Ishikawa (cell line): ENCODE data around the gene TYMP.

Source experiments
- EGR1 ChIP-seq: IDR thresholded peaks from 2 replicates; pipeline ENCODE4 v1.6.1; 2012
- FOXM1 ChIP-seq: IDR thresholded peaks from 2 replicates; pipeline ENCODE4 v1.6.1; 2012; ENCODE audit warnings: low read depth, borderline replicate concordance
- TF ChIP-seq, protein P1 (sequence below): IDR thresholded peaks from 2 replicates; pipeline ENCODE4 v1.6.1; 2012
- TF ChIP-seq, protein P2 (sequence below): IDR thresholded peaks from 2 replicates; pipeline ENCODE4 v1.6.1; 2012; ENCODE audit warnings: low read depth, mild to moderate bottlenecking

GRCh38 chr22:50489363-50490243 is 40.2 kb downstream of the TYMP start:
- TF ChIP-seq, protein P1, sequence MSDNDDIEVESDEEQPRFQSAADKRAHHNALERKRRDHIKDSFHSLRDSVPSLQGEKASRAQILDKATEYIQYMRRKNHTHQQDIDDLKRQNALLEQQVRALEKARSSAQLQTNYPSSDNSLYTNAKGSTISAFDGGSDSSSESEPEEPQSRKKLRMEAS: no peak
- TF ChIP-seq EGR1: no peak
- TF ChIP-seq FOXM1: no peak
- TF ChIP-seq, protein P2, sequence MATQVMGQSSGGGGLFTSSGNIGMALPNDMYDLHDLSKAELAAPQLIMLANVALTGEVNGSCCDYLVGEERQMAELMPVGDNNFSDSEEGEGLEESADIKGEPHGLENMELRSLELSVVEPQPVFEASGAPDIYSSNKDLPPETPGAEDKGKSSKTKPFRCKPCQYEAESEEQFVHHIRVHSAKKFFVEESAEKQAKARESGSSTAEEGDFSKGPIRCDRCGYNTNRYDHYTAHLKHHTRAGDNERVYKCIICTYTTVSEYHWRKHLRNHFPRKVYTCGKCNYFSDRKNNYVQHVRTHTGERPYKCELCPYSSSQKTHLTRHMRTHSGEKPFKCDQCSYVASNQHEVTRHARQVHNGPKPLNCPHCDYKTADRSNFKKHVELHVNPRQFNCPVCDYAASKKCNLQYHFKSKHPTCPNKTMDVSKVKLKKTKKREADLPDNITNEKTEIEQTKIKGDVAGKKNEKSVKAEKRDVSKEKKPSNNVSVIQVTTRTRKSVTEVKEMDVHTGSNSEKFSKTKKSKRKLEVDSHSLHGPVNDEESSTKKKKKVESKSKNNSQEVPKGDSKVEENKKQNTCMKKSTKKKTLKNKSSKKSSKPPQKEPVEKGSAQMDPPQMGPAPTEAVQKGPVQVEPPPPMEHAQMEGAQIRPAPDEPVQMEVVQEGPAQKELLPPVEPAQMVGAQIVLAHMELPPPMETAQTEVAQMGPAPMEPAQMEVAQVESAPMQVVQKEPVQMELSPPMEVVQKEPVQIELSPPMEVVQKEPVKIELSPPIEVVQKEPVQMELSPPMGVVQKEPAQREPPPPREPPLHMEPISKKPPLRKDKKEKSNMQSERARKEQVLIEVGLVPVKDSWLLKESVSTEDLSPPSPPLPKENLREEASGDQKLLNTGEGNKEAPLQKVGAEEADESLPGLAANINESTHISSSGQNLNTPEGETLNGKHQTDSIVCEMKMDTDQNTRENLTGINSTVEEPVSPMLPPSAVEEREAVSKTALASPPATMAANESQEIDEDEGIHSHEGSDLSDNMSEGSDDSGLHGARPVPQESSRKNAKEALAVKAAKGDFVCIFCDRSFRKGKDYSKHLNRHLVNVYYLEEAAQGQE: no peak
